GM18907 (cell line): ENCODE measurements around the gene DBH.
"Not testable (repeated sequence)": the region's sequence is repeated elsewhere in the genome, so short reads cannot be mapped to it uniquely, and the experiment has no call there.

Source experiments
- ATAC-seq: cut with Tn5 transposase; IDR thresholded peaks from one replicate; pipeline ENCODE4 v1.9.1; 2021; ENCODE audit warnings: mild to moderate bottlenecking, moderate library complexity; ENCODE audit not compliant: unreplicated experiment

Gene DBH

DNA sequence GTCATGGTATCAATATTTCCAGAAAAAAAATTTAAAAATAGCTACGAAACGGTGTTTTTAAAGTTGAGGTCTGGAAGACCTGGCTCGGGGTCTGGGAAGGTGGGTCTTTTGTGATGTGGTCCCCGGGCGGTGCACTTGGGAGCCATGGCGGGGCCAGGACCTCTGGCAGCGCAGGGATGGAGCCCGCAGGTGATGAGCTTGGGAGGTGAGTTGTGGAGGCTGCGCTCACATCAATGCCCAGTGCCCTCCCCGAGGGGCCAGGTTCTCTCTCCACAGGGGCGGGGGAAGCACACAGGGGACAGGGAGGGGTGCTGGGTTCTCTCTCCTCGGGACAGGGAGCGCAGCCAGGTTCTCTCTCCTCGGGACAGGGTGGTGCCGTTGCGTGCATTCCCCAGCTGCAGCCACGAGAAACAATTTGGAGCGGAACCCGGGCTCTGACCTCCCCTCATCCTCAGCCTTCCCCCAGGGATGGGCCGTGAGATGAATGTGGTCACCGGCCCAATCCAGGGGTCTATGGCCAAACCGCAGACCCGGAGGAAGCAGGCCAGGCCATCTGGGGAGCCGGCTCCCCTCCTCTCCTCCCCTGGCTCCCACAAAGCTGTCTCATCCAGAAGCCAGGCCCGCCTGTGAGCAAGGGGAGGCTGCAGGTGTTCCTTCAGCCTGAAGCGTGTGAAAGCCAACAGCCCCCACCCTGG, 25.8 kb downstream of the DBH start:
- no peak for ATAC-seq

DNA sequence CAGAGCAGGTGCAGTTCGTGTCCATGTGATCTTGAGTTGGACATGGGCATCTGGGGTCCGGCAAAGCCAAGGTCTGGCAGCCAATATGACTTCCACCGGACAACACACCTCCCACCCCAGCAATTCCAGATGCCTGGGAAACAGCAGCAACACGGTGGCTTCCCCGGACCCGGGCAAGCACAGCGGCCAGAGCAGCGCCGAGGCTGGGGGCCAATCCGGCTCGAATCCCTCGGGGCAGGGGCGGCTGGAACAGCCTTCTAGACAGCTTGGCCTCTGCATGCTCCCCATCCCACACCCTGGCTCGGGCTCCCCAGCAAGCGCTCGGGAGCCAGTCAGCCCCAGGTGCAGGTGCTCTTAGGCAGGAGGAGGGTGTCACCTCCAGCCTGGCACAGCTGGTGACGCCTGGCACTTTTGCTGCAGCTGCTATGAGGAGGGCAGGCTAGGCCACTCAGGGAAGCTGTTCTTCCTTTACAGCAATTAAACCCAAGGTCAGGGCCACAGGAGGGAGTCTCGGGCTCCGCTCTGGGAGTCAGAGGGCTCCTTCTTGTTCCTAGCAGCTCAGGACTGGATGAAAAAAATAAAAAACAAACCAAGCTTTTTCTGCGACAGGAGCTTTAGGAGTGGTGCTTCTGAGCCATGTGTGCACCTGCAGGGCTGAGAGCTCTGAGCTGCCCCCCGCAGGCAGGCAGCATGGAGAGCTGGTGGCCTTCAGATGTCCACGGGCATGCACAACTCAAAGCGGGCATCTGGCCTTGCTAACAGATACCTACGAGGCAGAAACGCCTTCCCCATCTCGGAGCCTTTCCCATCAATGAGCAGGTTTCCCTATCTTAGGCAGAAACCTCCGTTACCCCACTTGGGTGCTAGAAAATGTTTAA, 28.2 kb downstream of the DBH start:
- no peak for ATAC-seq

DNA sequence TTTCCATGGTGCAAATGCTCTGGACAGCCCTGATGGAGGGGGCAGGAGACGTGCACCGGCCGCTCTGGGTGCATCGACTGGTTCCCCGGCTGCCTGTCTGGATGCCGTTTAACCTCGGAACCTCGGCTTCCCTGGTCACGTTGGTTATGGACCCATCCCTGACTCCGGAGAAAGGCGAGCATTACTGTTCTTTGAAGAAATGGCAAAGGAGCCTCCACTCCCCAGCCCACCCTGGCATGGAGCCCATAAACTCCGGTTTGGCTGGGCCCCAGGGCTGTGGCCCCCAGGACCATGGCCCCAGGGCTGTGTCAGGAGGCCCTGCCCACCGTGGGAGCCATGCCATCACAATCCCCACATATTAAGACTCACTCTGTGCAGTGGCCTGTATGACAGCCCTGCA, 28.9 kb downstream of the DBH start:
- no peak for ATAC-seq

DNA sequence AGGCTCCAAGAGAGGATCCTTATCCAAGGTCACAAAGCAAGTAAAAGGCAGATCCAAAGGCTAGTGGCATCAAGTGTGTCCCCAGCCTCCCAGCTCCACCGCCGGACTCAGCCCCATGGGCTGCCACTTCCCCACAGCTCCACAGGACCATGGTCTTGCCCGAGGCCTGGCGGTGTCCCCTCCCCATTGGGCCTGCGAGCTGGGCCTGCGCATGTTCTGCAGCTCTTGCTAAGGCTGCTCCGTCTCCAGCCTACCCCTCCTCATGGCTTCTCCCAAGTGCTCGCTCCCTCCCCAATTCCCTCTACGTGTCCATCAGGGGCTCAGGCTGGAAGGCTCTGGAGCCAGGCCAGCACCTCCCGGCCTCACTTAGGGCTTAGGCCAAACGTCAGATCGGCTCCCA, 29.4 kb downstream of the DBH start:
- ATAC-seq = no peak

DNA sequence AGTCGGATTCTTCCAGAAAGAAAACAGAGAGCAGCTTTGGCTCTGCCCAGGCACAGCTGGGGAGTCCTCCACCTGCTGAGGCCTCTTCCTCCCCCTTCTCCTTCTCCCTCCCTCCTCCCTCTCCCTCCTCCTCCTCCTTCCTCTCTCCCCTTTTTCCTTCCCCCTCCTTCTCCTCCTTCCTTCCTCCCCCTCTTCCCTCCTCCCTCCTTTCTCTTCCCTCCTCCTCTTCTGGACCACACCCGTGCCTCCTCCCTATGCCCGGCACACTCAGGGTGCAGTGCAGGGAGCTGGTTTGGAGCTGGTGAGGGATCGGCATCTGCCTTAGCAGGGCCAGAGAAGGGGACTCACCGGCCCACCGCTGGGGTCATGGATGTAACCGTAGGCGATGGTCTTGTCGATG, 30.2 kb downstream of the DBH start:
- no peak for ATAC-seq

DNA sequence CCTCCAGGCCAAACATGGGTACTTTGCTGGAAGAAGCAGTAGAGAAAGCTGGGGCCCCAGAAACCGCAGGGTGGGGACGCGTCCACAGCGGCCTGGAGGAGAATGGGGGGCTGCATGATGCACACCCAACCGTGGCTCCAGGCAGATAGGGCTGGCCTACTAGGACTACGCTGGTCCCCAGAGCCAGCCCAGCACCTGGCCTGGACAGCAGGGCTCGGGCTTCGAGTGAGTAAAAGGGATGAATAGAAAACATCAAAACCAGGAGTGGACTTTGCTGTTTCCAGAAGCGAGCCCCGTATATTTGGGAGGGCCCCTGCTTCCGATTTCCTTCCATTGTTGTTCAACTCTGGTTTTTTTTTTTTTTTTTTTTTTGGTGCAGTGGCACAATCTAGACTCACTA, 30.7 kb downstream of the DBH start:
- no peak for ATAC-seq

DNA sequence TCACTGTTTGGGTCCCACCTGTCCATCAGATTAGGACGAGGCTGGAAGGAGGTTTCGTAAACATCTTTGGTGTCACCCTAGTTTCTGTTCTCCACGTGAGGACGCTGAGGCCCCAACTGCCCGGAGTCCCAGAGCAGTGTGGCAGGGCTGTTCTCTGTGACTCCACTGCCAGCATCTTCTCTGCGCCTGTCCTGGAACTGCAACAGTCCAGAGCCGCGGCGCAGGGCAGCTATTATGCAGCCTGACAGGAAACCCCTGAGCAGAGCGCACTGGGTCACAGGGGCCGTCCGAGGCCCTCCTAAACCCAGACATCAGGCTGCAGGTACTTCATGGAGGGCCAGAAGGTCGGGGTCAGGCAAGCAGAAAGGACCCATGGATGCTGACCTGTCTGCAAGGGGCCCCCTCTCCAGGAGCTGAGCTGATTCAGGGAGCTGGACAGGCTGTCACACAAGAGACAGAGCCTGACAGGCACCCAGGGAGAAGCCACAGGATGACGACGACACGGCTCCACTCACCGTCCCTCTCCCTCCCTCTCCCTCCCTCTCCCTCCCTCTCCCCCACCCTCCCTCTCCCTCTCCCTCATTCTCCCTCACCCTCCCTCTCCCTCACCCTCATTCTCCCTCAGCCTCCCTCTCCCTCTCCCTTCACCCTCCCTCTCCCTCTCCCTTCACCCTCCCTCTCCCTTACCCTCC, 31.7 kb downstream of the DBH start:
- ATAC-seq = no peak

DNA sequence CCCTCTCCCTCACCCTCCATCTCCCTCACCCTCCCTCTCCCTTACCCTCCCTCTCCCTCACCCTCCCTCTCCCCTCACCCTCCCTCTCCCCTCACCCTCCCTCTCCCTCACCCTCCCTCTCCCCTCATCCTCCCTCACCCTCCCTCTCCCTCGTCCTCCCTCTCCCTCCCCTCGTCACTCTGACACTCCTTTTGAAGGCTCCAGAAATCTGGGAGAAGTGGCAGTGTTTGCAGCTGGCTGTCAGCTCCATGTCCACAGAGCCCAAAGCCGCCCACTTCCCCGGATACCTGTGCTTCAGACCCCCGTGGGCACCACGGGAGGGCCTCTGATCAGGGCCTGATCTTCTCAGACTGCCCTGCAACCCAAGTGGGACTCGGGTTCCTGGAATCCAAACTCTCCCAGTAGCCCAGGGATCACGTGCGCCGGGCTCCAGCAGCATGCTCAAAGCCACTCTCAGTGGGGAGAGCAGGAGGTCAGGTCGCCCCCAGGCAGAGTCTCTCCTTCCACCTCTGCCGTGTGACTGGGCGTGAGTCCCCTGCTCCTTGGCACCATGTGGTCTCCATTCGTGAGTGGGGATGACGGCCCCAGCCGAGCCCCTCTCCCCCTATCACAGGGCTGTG, 33.1 kb downstream of the DBH start:
- no peak for ATAC-seq

DNA sequence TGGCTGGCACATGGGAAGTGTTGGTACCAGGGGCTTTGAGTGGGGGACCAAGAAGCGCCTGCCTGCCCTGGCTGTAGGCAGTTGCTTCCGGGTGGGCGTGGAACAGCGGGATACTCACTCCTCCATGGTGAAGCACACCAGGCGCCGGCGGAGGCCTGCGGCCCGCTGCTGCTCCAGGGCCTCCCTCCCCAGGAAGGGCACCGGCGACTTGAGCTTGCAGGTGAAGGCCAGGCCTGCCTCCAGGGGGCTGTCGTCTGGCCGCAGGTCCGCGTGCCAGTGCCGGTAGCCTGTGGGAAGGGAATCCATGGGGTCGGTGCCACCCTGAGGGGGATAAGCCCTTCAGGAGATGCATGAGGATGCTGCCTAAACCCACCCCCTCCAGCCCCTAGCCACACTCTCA, 34.3 kb downstream of the DBH start:
- no peak for ATAC-seq

DNA sequence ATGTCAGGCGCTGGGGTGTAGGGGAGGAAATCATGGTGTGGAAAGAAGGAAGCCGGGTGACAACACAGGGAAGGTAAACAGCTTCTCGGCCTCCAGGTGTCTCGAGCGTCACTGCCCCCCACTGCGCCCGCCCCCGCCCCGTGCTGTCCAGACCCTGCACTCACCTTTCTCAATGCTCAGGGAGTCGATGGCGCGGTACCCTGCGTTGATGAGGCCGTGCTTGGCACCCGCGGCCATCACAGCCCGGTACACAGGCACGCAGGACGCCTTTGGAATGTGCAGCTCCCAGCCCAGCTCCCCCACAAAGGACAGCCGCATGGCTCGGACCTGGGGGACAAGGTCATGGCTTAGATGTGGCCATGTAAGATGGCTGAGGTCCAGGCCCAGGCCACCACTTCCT, 35.2 kb downstream of the DBH start:
- ATAC-seq = no peak

DNA sequence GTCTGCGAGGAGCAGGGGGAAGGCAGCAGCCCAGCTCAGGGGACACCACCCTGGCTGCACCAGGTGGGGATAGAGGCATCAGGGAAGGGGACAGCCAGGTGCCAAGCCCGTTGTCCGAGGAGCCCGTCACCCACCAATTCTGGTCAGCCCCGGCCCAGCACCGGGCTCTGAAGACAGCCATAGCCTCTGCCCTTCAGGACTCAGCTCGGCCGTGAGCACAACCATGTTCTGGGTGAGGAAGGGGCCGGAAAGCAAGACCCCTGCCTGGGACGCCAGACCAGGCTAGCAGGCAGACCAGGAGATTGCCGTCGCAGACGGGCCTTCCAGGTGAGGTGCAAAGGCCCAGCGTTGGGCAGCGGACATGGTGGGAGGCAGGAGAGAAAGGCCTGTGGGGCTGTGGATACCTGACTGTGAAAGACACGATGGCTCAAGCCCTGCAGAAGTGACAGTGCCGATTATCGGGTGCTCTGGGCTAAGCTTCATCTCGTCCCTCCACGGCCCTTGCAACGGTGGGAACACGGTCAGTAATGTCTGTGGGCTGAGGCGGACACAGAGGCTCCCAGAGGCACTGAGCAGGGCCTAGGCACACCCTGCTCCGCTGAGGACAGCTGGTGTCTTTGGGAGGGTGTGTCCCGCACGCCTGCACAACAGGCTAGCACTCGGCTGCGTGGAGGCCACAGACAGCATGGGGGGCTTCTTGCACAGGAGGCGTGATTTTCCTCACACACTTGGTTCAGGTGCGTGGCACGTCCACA, 36.5 kb downstream of the DBH start:
- no peak for ATAC-seq

DNA sequence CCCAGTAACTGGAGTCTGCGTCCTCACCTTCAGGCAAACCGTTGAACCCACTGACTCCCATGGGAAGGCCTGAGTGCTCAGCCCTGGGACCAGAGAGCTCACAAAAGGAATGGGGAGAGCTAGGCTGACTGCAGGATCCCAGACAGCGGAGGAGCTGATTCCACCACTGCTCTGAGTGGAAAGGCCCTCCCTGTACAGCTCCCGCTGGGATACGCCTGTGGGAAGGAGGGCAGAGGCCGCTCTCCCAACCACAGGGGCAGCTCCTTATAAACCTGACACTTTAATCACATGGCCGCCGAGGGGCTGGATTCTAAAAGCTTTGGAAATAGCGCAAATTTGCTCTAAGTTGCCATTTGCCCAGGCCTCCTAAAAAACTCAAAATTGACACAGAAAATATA, 37.1 kb downstream of the DBH start:
- ATAC-seq = no peak

DNA sequence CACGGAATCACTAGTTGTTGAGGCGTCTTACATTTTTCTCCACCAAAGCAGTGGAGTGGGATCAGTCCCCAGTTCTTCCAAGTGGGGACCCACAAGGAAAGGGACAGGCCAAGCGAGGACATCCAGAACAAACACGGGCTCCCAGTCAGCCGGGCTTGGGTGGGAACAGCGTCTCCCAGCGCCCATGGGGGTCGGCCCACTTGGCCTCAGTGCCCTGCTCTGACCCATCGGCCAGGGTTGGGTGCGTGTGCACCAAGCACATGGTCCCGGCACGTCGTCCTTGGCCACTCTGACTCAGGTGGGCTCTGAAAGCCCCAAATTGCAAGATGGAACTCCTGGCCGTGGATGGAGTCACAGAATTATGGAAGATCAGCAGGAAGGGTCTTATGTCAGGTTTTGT, 37.9 kb downstream of the DBH start:
- no peak for ATAC-seq

DNA sequence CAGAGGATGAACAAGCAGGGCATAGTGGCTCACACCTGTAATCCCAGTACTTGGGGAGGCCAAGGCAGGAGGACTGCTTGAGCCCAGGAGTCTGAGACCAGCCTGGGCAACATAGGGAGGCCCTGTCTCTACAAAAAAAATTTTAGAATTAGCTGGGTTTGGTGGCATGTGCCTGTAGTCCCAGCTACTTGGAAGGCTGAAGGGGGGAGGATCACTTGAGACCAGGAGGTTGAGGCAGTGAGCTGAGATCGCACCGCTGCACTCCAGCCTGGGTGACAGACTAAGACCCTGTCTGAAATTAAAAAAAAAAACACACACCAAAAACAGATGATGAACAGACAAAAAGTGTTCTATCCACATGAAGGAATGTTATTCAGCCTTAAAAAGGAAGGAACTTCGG, 39.6 kb downstream of the DBH start:
- ATAC-seq = not testable (repeated sequence)

DNA sequence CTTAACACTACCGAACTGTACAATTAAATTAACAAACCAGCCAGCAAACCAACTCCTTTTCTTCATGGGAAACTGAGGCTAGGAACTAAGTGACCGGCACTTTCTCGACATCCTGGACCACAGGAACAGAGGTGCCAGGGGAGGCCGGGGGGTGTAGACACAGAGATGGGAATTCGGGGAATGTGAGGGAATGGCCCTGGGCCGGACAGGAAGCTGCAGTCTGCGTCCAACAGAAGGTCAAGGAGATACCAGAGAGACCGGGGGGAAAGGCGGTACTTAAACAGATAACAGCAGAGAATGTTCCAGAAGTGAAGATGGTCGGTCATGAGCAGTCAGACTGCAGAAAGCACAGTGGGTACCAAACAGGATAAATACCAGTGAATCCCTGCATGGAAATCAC, 40.3 kb downstream of the DBH start:
- ATAC-seq = no peak

DNA sequence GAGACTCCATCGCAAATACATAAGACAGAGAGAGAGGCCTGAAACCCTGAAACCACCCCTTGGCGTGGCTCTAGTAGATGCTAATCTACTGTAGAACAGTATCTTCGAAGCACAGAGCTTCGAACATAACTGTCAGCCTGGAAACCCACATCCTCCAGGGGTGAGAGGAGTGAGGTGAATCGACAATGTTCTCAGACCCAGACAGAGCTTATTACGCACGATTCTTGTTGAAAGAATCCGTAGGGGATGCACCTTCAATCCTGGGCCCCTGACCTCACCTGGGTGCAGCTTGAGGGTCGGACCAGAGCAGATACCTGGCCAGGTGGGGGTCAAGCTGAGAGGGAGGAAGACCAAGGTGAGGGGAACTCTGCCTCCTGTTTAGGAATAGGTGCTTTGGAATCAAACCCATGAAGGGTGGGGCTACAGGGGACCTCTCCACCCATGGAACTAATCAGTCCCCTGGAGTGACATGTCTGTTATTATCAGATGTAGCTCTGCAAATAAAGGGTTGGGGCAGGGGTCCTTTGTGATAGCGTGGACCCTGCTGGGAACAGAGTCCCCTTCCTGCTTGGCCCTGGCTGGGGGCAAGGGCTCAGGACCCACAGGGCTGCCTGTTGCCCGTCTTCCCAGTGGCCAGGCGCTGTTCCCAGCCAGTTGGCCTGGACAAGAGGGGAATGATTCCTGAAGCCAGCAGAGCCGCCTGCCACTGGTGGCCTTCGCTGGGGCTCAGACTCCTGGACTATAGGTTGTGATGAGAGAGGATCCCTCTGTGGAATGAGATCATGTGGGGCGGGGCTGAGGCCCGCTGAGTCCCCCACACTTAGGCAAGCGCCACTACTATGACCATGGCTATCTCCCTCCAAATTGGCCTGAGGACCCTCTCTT, 41.2 kb downstream of the DBH start:
- no peak for ATAC-seq

DNA sequence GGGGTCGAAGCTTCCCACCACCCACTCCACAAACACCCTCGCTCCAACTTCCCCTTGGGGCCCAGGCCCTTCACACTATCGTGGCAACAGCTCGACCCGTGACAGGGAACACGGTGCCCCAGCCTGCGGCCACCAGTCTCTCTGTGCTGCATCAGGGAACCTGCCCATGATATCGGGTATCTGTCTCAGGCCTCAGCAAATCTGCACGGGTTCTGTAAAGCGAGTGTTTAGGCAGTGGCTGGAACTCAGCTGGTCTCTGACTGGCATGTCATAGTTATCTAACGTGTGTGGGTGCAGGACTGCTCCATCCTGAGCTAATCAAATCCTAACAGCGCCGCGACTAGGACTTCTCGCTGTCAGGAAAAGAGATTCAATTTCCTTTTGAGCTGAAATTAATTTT, 42.9 kb downstream of the DBH start:
- ATAC-seq = no peak

DNA sequence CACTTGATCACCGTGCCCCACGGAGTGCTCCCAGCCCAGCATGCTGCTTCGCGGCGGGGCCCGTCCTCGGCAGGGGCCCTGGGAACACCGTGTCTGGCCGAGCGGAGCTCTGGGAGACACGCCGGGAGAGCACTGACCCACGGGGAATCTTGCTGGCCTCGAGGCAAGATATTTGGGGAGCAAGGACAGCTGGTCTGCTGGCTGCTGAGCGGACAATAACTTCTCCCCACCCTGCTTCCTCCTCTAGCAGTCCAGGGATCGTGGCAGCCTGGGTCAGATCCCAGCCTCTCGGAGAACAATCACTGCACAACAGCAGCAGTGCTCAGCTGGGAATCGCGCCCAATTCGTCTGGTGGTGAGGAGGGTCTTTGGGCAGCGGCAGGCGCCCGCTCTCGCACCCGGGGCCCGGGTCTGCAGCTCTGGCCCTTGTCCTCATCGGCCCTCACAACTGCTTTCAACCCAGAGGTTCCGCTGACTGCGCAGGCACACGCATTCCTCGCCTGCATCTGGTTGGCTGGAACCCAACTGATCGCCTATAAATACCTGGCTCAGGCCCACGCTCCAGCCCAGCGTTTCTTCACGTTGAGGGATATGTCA, 43.4 kb downstream of the DBH start:
- no peak for ATAC-seq

DNA sequence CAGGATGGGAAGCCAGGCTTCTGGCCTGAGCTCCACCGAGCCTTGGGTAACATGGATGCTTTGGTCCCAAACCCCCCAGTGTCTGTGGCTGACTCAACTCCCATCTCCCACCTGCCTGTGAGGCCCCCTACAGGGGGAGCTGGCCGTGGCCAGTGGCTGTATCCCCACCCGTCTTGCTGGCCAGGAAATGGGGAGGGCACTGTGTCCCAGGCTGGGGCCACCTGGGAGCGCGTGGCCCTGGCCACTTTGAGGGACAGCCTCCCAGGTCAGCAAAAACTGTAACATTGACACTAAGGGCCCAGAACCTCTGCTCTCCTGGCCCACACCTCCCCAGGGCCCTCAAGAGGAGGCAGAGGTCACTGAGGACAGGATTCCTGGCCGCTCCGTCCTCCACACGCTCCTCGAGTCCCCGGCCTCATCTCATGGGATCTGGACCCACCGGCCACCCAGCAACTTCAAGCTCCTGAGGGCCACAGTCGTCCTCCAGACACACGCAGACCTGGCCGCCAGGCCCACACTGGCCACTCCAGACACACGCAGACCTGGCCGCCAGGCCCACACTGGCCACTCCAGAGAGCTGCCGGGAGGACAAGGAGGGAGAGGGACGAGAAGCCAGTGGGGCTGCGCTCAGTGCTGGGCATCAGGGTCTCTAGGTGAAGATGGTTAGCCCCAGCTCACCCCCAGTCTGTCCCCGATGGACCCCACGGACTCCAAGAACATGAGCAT, 44.2 kb downstream of the DBH start:
- no peak for ATAC-seq
